ENCODE data around the gene UNC45B.
"Not testable (repeated sequence)": the region's sequence is repeated elsewhere in the genome, so short reads cannot be mapped to it uniquely, and the experiment has no call there.

The UNC45B gene

GRCh38 chr17:35175638-35176415 is 28.2 kb downstream of the UNC45B start:
- Histone ChIP-seq H3K36me3 (no peaks in the 10 kb centered on the region), H3K4me1 (peaks cover 0 to 10% (median 0%) of the 10 kb centered on the region in 10 experiments; a peak in 3 of 20 replicates), H3K27ac (no peak overlapping the region), H4K20me1 (no peaks in the 10 kb centered on the region), H3K27me3 (no peaks in the 10 kb centered on the region), H3K9ac (no peak overlapping the region), H3K4me3 (no peak overlapping the region), H3K4me2 (no peak overlapping the region), H3K9me3 (replicated peaks in 1 of 11) (no peaks in the 10 kb centered on the region)
- TF ChIP-seq Cebpa-rat (IDR thresholded peaks at IDR 0.05): no peak

- no peaks in the 10 kb centered on the region for H3K9me3 ChIP-seq (replicated peaks in 1 of 11)
- no peak overlapping the region for H3K4me2 ChIP-seq
- no peaks in the 10 kb centered on the region for H4K20me1 ChIP-seq
- peaks cover 0 to 6% (median 0%) of the 10 kb centered on the region in 10 experiments; a peak in 3 of 20 replicates for H3K4me1 ChIP-seq
- H3K36me3 ChIP-seq: no peaks in the 10 kb centered on the region
- TF ChIP-seq Cebpa-rat (IDR thresholded peaks at IDR 0.05): no peak
- no peak overlapping the region for H3K27ac ChIP-seq
- H3K4me3 ChIP-seq: no peak overlapping the region
- no peak overlapping the region for H3K9ac ChIP-seq
- H3K27me3 ChIP-seq: no peaks in the 10 kb centered on the region
Observed at GRCh38 chr17:35176897-35177296, 29.3 kb downstream of the UNC45B start.

- not testable (repeated sequence) for H3K4me2 ChIP-seq; H4K20me1 ChIP-seq; H3K4me1 ChIP-seq; H3K4me3 ChIP-seq; H3K9ac ChIP-seq; H3K27ac ChIP-seq; H3K9me3 ChIP-seq (replicated peaks in 1 of 11); H3K36me3 ChIP-seq; H3K27me3 ChIP-seq
Observed at GRCh38 chr17:35179379-35179778, 31.8 kb downstream of the UNC45B start.

GRCh38 chr17:35183332-35183731 is 35.7 kb downstream of the UNC45B start:
- H3K4me1 ChIP-seq: peaks cover 0 to 30% (median 9%) of the 10 kb centered on the region in 10 experiments; a peak in 12 of 20 replicates
- H3K36me3 ChIP-seq: no peaks in the 10 kb centered on the region
- H3K9ac ChIP-seq: no peak overlapping the region
- no peak overlapping the region for H3K4me3 ChIP-seq
- peaks cover 0 to 7% (median 0%) of the 10 kb centered on the region in 11 experiments; a peak in 1 of 22 replicates for H3K9me3 ChIP-seq (replicated peaks in 1 of 11)
- H3K4me2 ChIP-seq: peak overlapping the region in 2 of 11 experiments; percentile 9 to 18; a peak in 4 of 22 replicates
- no peak for TF ChIP-seq Cebpa-rat (IDR thresholded peaks at IDR 0.05)
- no peaks in the 10 kb centered on the region for H3K27me3 ChIP-seq
- H3K27ac ChIP-seq: no peak overlapping the region
- H4K20me1 ChIP-seq: no peaks in the 10 kb centered on the region

- no peak for TF ChIP-seq Cebpa-rat (IDR thresholded peaks at IDR 0.05)
- Histone ChIP-seq H4K20me1 (no peaks in the 10 kb centered on the region), H3K4me3 (no peak overlapping the region), H3K4me2 (no peak overlapping the region), H3K27me3 (no peaks in the 10 kb centered on the region), H3K36me3 (no peaks in the 10 kb centered on the region), H3K9ac (no peak overlapping the region), H3K4me1 (peaks cover 0 to 40% (median 12%) of the 10 kb centered on the region in 10 experiments; a peak in 12 of 20 replicates), H3K27ac (no peak overlapping the region), H3K9me3 (replicated peaks in 1 of 11) (peaks cover 0 to 7% (median 0%) of the 10 kb centered on the region in 11 experiments; a peak in 1 of 22 replicates)
Observed at GRCh38 chr17:35184274-35184673, 36.7 kb downstream of the UNC45B start.

GRCh38 chr17:35185849-35186248 is 38.2 kb downstream of the UNC45B start:
- Histone ChIP-seq H3K36me3 (no peaks in the 10 kb centered on the region), H3K4me1 (peaks cover 0 to 48% (median 15%) of the 10 kb centered on the region in 10 experiments; a peak in 12 of 20 replicates), H3K4me2 (peak overlapping the region in 5 of 11 experiments; percentile 31 to 67 (median 39); a peak in 9 of 22 replicates), H4K20me1 (no peaks in the 10 kb centered on the region), H3K27ac (peak overlapping the region in 2 of 11 experiments; percentile 4 to 28; a peak in 2 of 22 replicates), H3K9me3 (replicated peaks in 1 of 11) (peaks cover 0 to 7% (median 0%) of the 10 kb centered on the region in 11 experiments; a peak in 1 of 22 replicates), H3K27me3 (no peaks in the 10 kb centered on the region), H3K4me3 (no peak overlapping the region), H3K9ac (no peak overlapping the region)
- TF ChIP-seq Cebpa-rat (IDR thresholded peaks at IDR 0.05): no peak

- no peak for TF ChIP-seq Cebpa-rat (IDR thresholded peaks at IDR 0.05)
- H3K27ac ChIP-seq: peak overlapping the region in 4 of 11 experiments; percentile 35 to 48 (median 40); a peak in 5 of 22 replicates
Observed at GRCh38 chr17:35187481-35187880, 39.9 kb downstream of the UNC45B start.

GRCh38 chr17:35188111-35188510 is 40.5 kb downstream of the UNC45B start:
- Histone ChIP-seq H3K4me2 (peak overlapping the region in 8 of 11 experiments; percentile 13 to 69 (median 38); a peak in 12 of 22 replicates), H3K9me3 (replicated peaks in 1 of 11) (peaks cover 0 to 7% (median 0%) of the 10 kb centered on the region in 11 experiments; a peak in 1 of 22 replicates), H3K27me3 (no peaks in the 10 kb centered on the region), H3K4me3 (no peak overlapping the region), H4K20me1 (no peaks in the 10 kb centered on the region), H3K27ac (peak overlapping the region in 4 of 11 experiments; percentile 0 to 68 (median 43); a peak in 7 of 22 replicates), H3K4me1 (peaks cover 0 to 48% (median 15%) of the 10 kb centered on the region in 10 experiments; a peak in 12 of 20 replicates), H3K36me3 (no peaks in the 10 kb centered on the region), H3K9ac (no peak overlapping the region)
- no peak for TF ChIP-seq Cebpa-rat (IDR thresholded peaks at IDR 0.05)

More at GRCh38 chr17:35187481-35187880, 39.9 kb downstream of the UNC45B start:
- H3K4me3 ChIP-seq: no peak overlapping the region
- no peaks in the 10 kb centered on the region for H4K20me1 ChIP-seq
- H3K4me2 ChIP-seq: peak overlapping the region in 6 of 11 experiments; percentile 18 to 69 (median 54); a peak in 8 of 22 replicates
- H3K36me3 ChIP-seq: no peaks in the 10 kb centered on the region
- no peak overlapping the region for H3K9ac ChIP-seq
- H3K9me3 ChIP-seq (replicated peaks in 1 of 11): peaks cover 0 to 7% (median 0%) of the 10 kb centered on the region in 11 experiments; a peak in 1 of 22 replicates
- no peaks in the 10 kb centered on the region for H3K27me3 ChIP-seq
- peaks cover 0 to 48% (median 15%) of the 10 kb centered on the region in 10 experiments; a peak in 12 of 20 replicates for H3K4me1 ChIP-seq

GRCh38 chr17:35189291-35189690 is 41.7 kb downstream of the UNC45B start:
- no peak for TF ChIP-seq Cebpa-rat (IDR thresholded peaks at IDR 0.05)
- peaks cover 0 to 7% (median 0%) of the 10 kb centered on the region in 11 experiments; a peak in 3 of 22 replicates for H3K9me3 ChIP-seq (replicated peaks in 1 of 11)
- H3K4me2 ChIP-seq: peak overlapping the region in 4 of 11 experiments; percentile 24 to 81 (median 68); a peak in 7 of 22 replicates
- no peaks in the 10 kb centered on the region for H3K36me3 ChIP-seq
- peak overlapping the region in 4 of 11 experiments; percentile 0 to 68 (median 34); a peak in 4 of 22 replicates for H3K27ac ChIP-seq
- H3K9ac ChIP-seq: no peak overlapping the region
- H3K4me1 ChIP-seq: peaks cover 0 to 48% (median 15%) of the 10 kb centered on the region in 10 experiments; a peak in 12 of 20 replicates
- H3K4me3 ChIP-seq: no peak overlapping the region
- no peaks in the 10 kb centered on the region for H3K27me3 ChIP-seq
- no peaks in the 10 kb centered on the region for H4K20me1 ChIP-seq

Measured in BLaER1 treated with 17β-estradiol and CSF1 and Interleukin-3, amounts not matched to agents 10 nM and 100 nM (cell line).